GM12865 (cell line): Measurements from ENCODE around the gene ASTL.

Source experiments
- DNase-seq: peaks from one replicate; pipeline ENCODE4 v3.0.0; 2010; ENCODE audit warnings: low read depth
- H3K4me3 ChIP-seq: 2 replicates; pipeline ENCODE4 v1.5.1; 2011; ENCODE audit warnings: mild to moderate bottlenecking, low read depth, low read length, control low read depth
- CTCF ChIP-seq: IDR thresholded peaks from 2 replicates; pipeline ENCODE4 v1.5.1; 2011; ENCODE audit warnings: low read length, control low read depth, low read depth, inconsistent platforms; ENCODE audit not compliant: insufficient read depth; ENCODE audit errors: missing control alignments

ASTL gene

GRCh38 chr2:96150791-96151594 lies 12.7 kb upstream of the ASTL start:
- H3K4me3 ChIP-seq, result no peak overlapping the region
- no peak for TF ChIP-seq CTCF
- DNase-seq, result no peak

GRCh38 chr2:96150007-96150640 lies 11.8 kb upstream of the ASTL start:
- DNase-seq, result no peak
- no peak for TF ChIP-seq CTCF
- no peak overlapping the region for H3K4me3 ChIP-seq

GRCh38 chr2:96148410-96149217 lies 10.3 kb upstream of the ASTL start:
- peak; percentile 89 for DNase-seq
- H3K4me3 ChIP-seq, result peak overlapping the region; percentile 46
- TF ChIP-seq CTCF, result no peak

GRCh38 chr2:96147593-96148201 lies 9.4 kb upstream of the ASTL start:
- H3K4me3 ChIP-seq, result peak overlapping the region; percentile 50
- TF ChIP-seq CTCF, result no peak
- DNase-seq, result peak; percentile 62

- TF ChIP-seq CTCF, result no peak
- peak overlapping the region; percentile 50 for H3K4me3 ChIP-seq
- DNase-seq, result no peak
Measured at GRCh38 chr2:96146881-96147592, 8.7 kb upstream of the ASTL start.
